Tibial nerve (tissue), 3 donors: ENCODE results near the gene FBN1.

Experiments used
- POLR2A ChIP-seq, 2 donors: fragments of 450-650 bp; IDR thresholded peaks; one replicate each; pipeline ENCODE4 v1.6.1; 2017; ENCODE audit warnings: antibody characterized with exemption in 2 of 2, mild to moderate bottlenecking in 2 of 2, moderate library complexity in 2 of 2
- TF ChIP-seq, protein P1 (sequence below), 5 experiments: fragments of 200-600 bp in 3 of 5; fragments of 450-650 bp in 2 of 5; sonication (generic) in 3 of 5; IDR thresholded peaks; one replicate each; pipeline ENCODE4 v1.5.1; 2016 to 2019; ENCODE audit warnings: antibody characterized with exemption in 5 of 5, mild to moderate bottlenecking in 3 of 5, moderate library complexity in 2 of 5

DNA sequence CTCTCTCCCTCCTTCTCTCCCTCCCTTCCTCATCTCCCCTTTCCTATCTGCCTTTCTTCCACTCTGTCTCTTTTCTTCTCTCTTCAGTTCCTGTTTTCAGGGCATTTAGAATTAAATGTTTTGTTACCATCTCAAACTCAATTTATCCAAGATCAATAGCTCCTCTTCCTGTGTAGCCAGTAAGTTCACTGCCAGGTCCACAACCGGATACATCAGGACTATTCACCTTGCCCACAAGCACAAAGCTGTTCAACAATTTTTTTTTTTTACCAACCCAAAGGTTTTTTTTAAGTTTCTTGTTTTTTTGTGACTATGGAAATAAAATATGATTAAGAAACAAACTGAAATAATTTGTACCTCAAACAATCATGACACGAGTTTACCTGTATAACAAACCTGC is 26.1 kb downstream of the FBN1 start:
- TF ChIP-seq, protein P1, sequence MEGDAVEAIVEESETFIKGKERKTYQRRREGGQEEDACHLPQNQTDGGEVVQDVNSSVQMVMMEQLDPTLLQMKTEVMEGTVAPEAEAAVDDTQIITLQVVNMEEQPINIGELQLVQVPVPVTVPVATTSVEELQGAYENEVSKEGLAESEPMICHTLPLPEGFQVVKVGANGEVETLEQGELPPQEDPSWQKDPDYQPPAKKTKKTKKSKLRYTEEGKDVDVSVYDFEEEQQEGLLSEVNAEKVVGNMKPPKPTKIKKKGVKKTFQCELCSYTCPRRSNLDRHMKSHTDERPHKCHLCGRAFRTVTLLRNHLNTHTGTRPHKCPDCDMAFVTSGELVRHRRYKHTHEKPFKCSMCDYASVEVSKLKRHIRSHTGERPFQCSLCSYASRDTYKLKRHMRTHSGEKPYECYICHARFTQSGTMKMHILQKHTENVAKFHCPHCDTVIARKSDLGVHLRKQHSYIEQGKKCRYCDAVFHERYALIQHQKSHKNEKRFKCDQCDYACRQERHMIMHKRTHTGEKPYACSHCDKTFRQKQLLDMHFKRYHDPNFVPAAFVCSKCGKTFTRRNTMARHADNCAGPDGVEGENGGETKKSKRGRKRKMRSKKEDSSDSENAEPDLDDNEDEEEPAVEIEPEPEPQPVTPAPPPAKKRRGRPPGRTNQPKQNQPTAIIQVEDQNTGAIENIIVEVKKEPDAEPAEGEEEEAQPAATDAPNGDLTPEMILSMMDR (IDR thresholded peaks at IDR 0.05), result no peak
- no peak for TF ChIP-seq POLR2A (IDR thresholded peaks at IDR 0.05)
